Measurements from ENCODE around the gene LRFN2. TPM values are rescaled to one million over a fixed set of nuclear protein-coding genes. Genes with fewer than 3 reads are reported as not detected.

The LRFN2 gene
- total RNA-seq, 4 donors from 2014 or later, result 0.18 to 2.2 (median 0.34) TPM

- 78 to 89% methylated on average over 6 of the region's 6 CpGs for WGBS, 2 donors
- TF ChIP-seq CTCF (IDR thresholded peaks at IDR 0.05) (no peak), POLR2A (IDR thresholded peaks at IDR 0.05) (no peak)
- Histone ChIP-seq H3K27me3 (no peaks in the 10 kb centered on the region), H3K9me3 (no peaks in the 10 kb centered on the region), H3K4me3 (no peak overlapping the region), H3K36me3 (no peaks in the 10 kb centered on the region), H3K27ac (no peak overlapping the region), H3K4me1 (peaks cover 0 to 38% (median 7%) of the 10 kb centered on the region in 3 donors)
- no peak for DNase-seq
- intact Hi-C loops (cut with DNase I), result no loop called here
These were observed 172.5 kb downstream of the LRFN2 start for GRCh38 chr6:40414617-40415016.

- intact Hi-C loops (cut with DNase I), result no loop called here
- WGBS, 2 donors, result 47 to 87% methylated on average over 3 to 6 of the region's 6 CpGs
- no peaks in the 10 kb centered on the region for H3K27me3 ChIP-seq
- no peaks in the 10 kb centered on the region for H3K9me3 ChIP-seq
- DNase-seq, result no peak
- no peak overlapping the region for H3K27ac ChIP-seq
- no peak for TF ChIP-seq POLR2A (IDR thresholded peaks at IDR 0.05)
- TF ChIP-seq CTCF (IDR thresholded peaks at IDR 0.05), result no peak
- no peaks in the 10 kb centered on the region for H3K36me3 ChIP-seq
- H3K4me1 ChIP-seq, result peaks cover 0 to 32% (median 3%) of the 10 kb centered on the region in 3 donors
- H3K4me3 ChIP-seq, result no peak overlapping the region
These were observed 173.9 kb downstream of the LRFN2 start for GRCh38 chr6:40413239-40413638.

GRCh38 chr6:40411881-40412280 lies 175.3 kb downstream of the LRFN2 start:
- H3K27ac ChIP-seq, result no peak overlapping the region
- TF ChIP-seq CTCF (IDR thresholded peaks at IDR 0.05) (no peak), POLR2A (IDR thresholded peaks at IDR 0.05) (no peak)

GRCh38 chr6:40410821-40411220 lies 176.3 kb downstream of the LRFN2 start:
- WGBS, 2 donors, result 17 to 38% methylated on average over 1 of the region's 1 CpG
- no peak for DNase-seq
- Histone ChIP-seq H3K27ac (no peak overlapping the region), H3K9me3 (no peaks in the 10 kb centered on the region), H3K36me3 (no peaks in the 10 kb centered on the region), H3K4me1 (peaks cover 0 to 10% (median 0%) of the 10 kb centered on the region in 3 donors), H3K4me3 (no peak overlapping the region), H3K27me3 (no peaks in the 10 kb centered on the region)
- intact Hi-C loops (cut with DNase I), result no loop called here
- TF ChIP-seq CTCF (IDR thresholded peaks at IDR 0.05) (no peak), POLR2A (IDR thresholded peaks at IDR 0.05) (no peak)

More at GRCh38 chr6:40411881-40412280, 175.3 kb downstream of the LRFN2 start:
- Histone ChIP-seq H3K9me3 (no peaks in the 10 kb centered on the region), H3K4me3 (no peak overlapping the region), H3K4me1 (peaks cover 0 to 18% (median 2%) of the 10 kb centered on the region in 3 donors), H3K27me3 (no peaks in the 10 kb centered on the region), H3K36me3 (no peaks in the 10 kb centered on the region)
- intact Hi-C loops (cut with DNase I), result no loop called here
- WGBS, 2 donors, result 59 to 77% methylated on average over 4 to 6 of the region's 6 CpGs
- DNase-seq, result no peak

GRCh38 chr6:40409716-40410397 lies 177.3 kb downstream of the LRFN2 start:
- DNase-seq, result no peak
- no peaks in the 10 kb centered on the region for H3K9me3 ChIP-seq
- TF ChIP-seq CTCF (IDR thresholded peaks at IDR 0.05), result no peak
- no peak for TF ChIP-seq POLR2A (IDR thresholded peaks at IDR 0.05)
- no peak overlapping the region for H3K4me3 ChIP-seq
- peaks cover 0 to 10% (median 0%) of the 10 kb centered on the region in 3 donors for H3K4me1 ChIP-seq
- WGBS, 2 donors, result 41 to 62% methylated on average over 4 of the region's 9 CpGs
- H3K27ac ChIP-seq, result no peak overlapping the region
- no peaks in the 10 kb centered on the region for H3K27me3 ChIP-seq
- intact Hi-C loops (cut with DNase I), result no loop called here
- H3K36me3 ChIP-seq, result no peaks in the 10 kb centered on the region
